HCT116 (cell line): ENCODE data around the gene MFAP2. TPM values are rescaled to one million over a fixed set of nuclear protein-coding genes. Genes with fewer than 3 reads are reported as not detected.

Source experiments
- ATAC-seq: fragments of 200-7000 bp; cut with Tn5 transposase; 2 replicates; pipeline ENCODE4 v1.9.1; 2020; ENCODE audit warnings: mild to moderate bottlenecking, moderate library complexity
- BruUV-seq: library from RNA; stranded (reverse); fragments of 400-500 nt; replicated peaks from 2 replicates; lab custom pipeline; 2021; lab: Mats Ljungman, UMichigan
- CTCF ChIA-PET: fragments of 300-600 bp; sonication (Branson Sonifier 250); formaldehyde crosslinking; loops from one replicate; lab custom pipeline; 2021; ENCODE audit warnings: antibody characterized with exemption; lab: Charles Lee
- POLR2A ChIA-PET: fragments of 300-600, 350-600 bp; sonication (Branson Sonifier 250); formaldehyde crosslinking; loops from one replicate; lab custom pipeline; 2021; ENCODE audit warnings: antibody characterized with exemption; lab: Charles Lee
- RAD21 ChIA-PET, 2 experiments: fragments of 300-600 bp; sonication (Branson Sonifier 250); formaldehyde crosslinking; loops; one replicate each; lab custom pipeline; 2023; ENCODE audit warnings: low total read pairs in 2 of 2; ENCODE audit not compliant: uncharacterized antibody in 2 of 2, unreplicated experiment in 2 of 2, low non-redundant PET in 1 of 2; lab: Charles Lee
- DNase-seq: peaks from one replicate; pipeline ENCODE4 v3.0.0-alpha.2; 2010; ENCODE audit warnings: low read depth, low spot score
- H2AFZ ChIP-seq: fragments of 200-600 bp; shearing (Covaris generic), sonication (generic); 2 replicates; pipeline ENCODE4 v1.6.1; 2017; ENCODE audit warnings: low read depth, mixed run types, mixed read lengths, antibody characterized with exemption, low read length; ENCODE audit not compliant: poor library complexity, severe bottlenecking
- H3K27ac ChIP-seq: 2 replicates; pipeline ENCODE4 v1.5.1; 2012; ENCODE audit warnings: low read depth, low read length
- H3K27me3 ChIP-seq: fragments of 200-600 bp; sonication (generic); 2 replicates; pipeline ENCODE4 v1.6.1; 2016; ENCODE audit warnings: mixed run types, low read length, mixed read lengths; ENCODE audit not compliant: insufficient read depth
- H3K36me3 ChIP-seq, 2 experiments: fragments of 200-500 bp in 1 of 2; fragments of 200-600 bp in 1 of 2; sonication (Bioruptor generic) in 1 of 2; sonication (generic) in 1 of 2; 2 replicates each; pipeline versions ENCODE4 v1.5.1 to v1.6.1; 2014 to 2016; ENCODE audit warnings: low read length in 2 of 2, inconsistent platforms in 1 of 2, mixed read lengths in 1 of 2, mixed run types in 1 of 2; ENCODE audit not compliant: insufficient read depth in 2 of 2, control insufficient read depth in 1 of 2
- H3K4me1 ChIP-seq, 2 experiments: fragments of 200-600 bp in 1 of 2; sonication (generic) in 1 of 2; 2 replicates each; pipeline versions ENCODE4 v1.5.1 to v1.6.1; 2012 to 2017; ENCODE audit warnings: low read length in 2 of 2, inconsistent platforms in 1 of 2, mild to moderate bottlenecking in 1 of 2, mixed read lengths in 1 of 2, mixed run types in 1 of 2, moderate library complexity in 1 of 2; ENCODE audit not compliant: insufficient read depth in 2 of 2, control insufficient read depth in 1 of 2
- H3K4me2 ChIP-seq: fragments of 200-600 bp; sonication (generic); 2 replicates; pipeline ENCODE4 v1.6.1; 2017; ENCODE audit warnings: mixed run types, low read length, mixed read lengths
- H3K4me3 ChIP-seq, 2 experiments: fragments of 200-600 bp in 1 of 2; sonication (generic) in 1 of 2; replicated peaks in 1 of 2; 2 replicates each; pipeline ENCODE4 v1.5.1; 2011 to 2016; ENCODE audit warnings: low read length in 2 of 2, control low read depth in 1 of 2, low read depth in 1 of 2, mild to moderate bottlenecking in 1 of 2, mixed read lengths in 1 of 2, mixed run types in 1 of 2
- H3K79me2 ChIP-seq: fragments of 200-600 bp; sonication (generic); 2 replicates; pipeline ENCODE4 v1.6.1; 2017; ENCODE audit warnings: mild to moderate bottlenecking, mixed run types, low read length, moderate library complexity, mixed read lengths; ENCODE audit not compliant: insufficient read depth
- H3K9ac ChIP-seq: fragments of 200-600 bp; sonication (generic); 2 replicates; pipeline ENCODE4 v1.6.1; 2016; ENCODE audit warnings: low read length, mixed read lengths
- H3K9me2 ChIP-seq: fragments of 200-600 bp; sonication (generic), shearing (Covaris generic); 2 replicates; pipeline ENCODE4 v1.6.1; 2017; ENCODE audit warnings: mixed run types, mild to moderate bottlenecking, moderate library complexity; ENCODE audit not compliant: insufficient read depth
- H3K9me3 ChIP-seq, 2 experiments: fragments of 200-500 bp in 1 of 2; fragments of 200-600 bp in 1 of 2; sonication (Bioruptor generic) in 1 of 2; sonication (generic) in 1 of 2; 2 replicates each; pipeline ENCODE4 v1.6.1; 2014 to 2017; ENCODE audit warnings: low read length in 2 of 2, mixed read lengths in 2 of 2, inconsistent platforms in 1 of 2, low read depth in 1 of 2, mild to moderate bottlenecking in 1 of 2, mixed run types in 1 of 2, moderate library complexity in 1 of 2; ENCODE audit not compliant: control insufficient read depth in 1 of 2, insufficient read depth in 1 of 2
- H4K20me1 ChIP-seq: fragments of 200-600 bp; sonication (generic), shearing (Covaris generic); 2 replicates; pipeline ENCODE4 v1.6.1; 2017; ENCODE audit warnings: mixed run types, mild to moderate bottlenecking, moderate library complexity; ENCODE audit not compliant: insufficient read depth
- ATF3 ChIP-seq: IDR thresholded peaks from 2 replicates; pipeline ENCODE4 v1.6.1; 2012
- CBX3 ChIP-seq: IDR thresholded peaks from 2 replicates; pipeline ENCODE4 v1.6.1; 2012; ENCODE audit warnings: low read depth
- EGR1 ChIP-seq: IDR thresholded peaks from 2 replicates; pipeline ENCODE4 v1.6.1; 2012; ENCODE audit warnings: low read depth
- EZH2 ChIP-seq: fragments of 200-600 bp; sonication (generic); IDR thresholded peaks from 2 replicates; pipeline ENCODE4 v1.6.1; 2017; ENCODE audit warnings: antibody characterized with exemption, mixed run types
- JUND ChIP-seq: IDR thresholded peaks from 2 replicates; pipeline ENCODE4 v1.6.1; 2012
- POLR2A ChIP-seq: IDR thresholded peaks from 2 replicates; pipeline ENCODE4 v1.7.0; 2011; ENCODE audit warnings: borderline replicate concordance; ENCODE audit not compliant: insufficient read depth, insufficient read length; ENCODE audit errors: extremely low read depth
- SIN3A ChIP-seq: IDR thresholded peaks from 2 replicates; pipeline ENCODE4 v1.6.1; 2012; ENCODE audit warnings: low read depth
- YY1 ChIP-seq: IDR thresholded peaks from 2 replicates; pipeline ENCODE4 v1.6.1; 2011; ENCODE audit warnings: low read length, low read depth, moderate library complexity, mild to moderate bottlenecking; ENCODE audit not compliant: insufficient replicate concordance; ENCODE audit errors: extremely low read depth
- ZBTB33 ChIP-seq: IDR thresholded peaks from 2 replicates; pipeline ENCODE4 v1.6.1; 2011; ENCODE audit warnings: mild to moderate bottlenecking, low read length, moderate library complexity; ENCODE audit not compliant: insufficient replicate concordance; ENCODE audit errors: extremely low read depth
- intact Hi-C: fragments of 100-400 bp; cut with micrococcal nuclease; formaldehyde crosslinking; loops from 2 replicates; pipeline ENCODE4 v1.10.0; 2022
- total RNA-seq: library from RNA; stranded (reverse); gene quantifications from one replicate; pipeline ENCODE4 v1.2.1, GENCODE V29; 2021; ENCODE audit not compliant: unreplicated experiment

The MFAP2 gene
- total RNA-seq, 1 experiment from 2014 or later: 63.1 TPM

GRCh38 chr1:17011439-17012307 lies 31.3 kb upstream of the MFAP2 start, which contains the start of gene ATP13A2 (continued):
- TF ChIP-seq EZH2 (no peak), POLR2A (peak; percentile 51)
- TF ChIP-seq, all 23 proteins: peak for 7

- peaks cover 17 to 35% of the 10 kb centered on the region in 2 experiments for H3K4me1 ChIP-seq
- no peaks in the 10 kb centered on the region for H3K27me3 ChIP-seq
- ATAC-seq (peak; percentile 7), DNase-seq (no peak)
- TF ChIP-seq ZBTB33 (no peak), ATF3 (no peak), YY1 (no peak), EZH2 (no peak), SIN3A (no peak), CBX3 (no peak), JUND (no peak), EGR1 (no peak)
- CTCF ChIA-PET: no interaction called here
- POLR2A ChIA-PET: no interaction called here
- no peaks in the 10 kb centered on the region for H3K79me2 ChIP-seq
- H3K4me3 ChIP-seq: peak overlapping the region; percentile 81 to 94
- no peaks in the 10 kb centered on the region for H3K9me3 ChIP-seq
- peak overlapping the region; percentile 99 for H3K4me2 ChIP-seq
- intact Hi-C loops: loop anchor here (5.0 kb wide), 2 partner anchors 36 to 49 kb away; no protein-coding TSS in a partner anchor
- no TSS peak for BruUV-seq
- H3K36me3 ChIP-seq: no peaks in the 10 kb centered on the region
- H4K20me1 ChIP-seq: no peaks in the 10 kb centered on the region
- H2AFZ ChIP-seq: no peak overlapping the region
- H3K9me2 ChIP-seq: no peaks in the 10 kb centered on the region
- RAD21 ChIA-PET: no interaction called here
- peak overlapping the region; percentile 78 for H3K9ac ChIP-seq
- peak overlapping the region; percentile 70; the same call in 1 of the 2 replicates for H3K27ac ChIP-seq
Measured at GRCh38 chr1:17011092-17011438, 30.6 kb upstream of the MFAP2 start.
